Muscle of leg (tissue), 16 donors: ENCODE data around the gene KRTAP4-9. TPM values are rescaled to one million over a fixed set of nuclear protein-coding genes. Genes with fewer than 3 reads are reported as not detected.
"Not testable (repeated sequence)": the region's sequence is repeated elsewhere in the genome, so short reads cannot be mapped to it uniquely, and the experiment has no call there.

ENCODE experiments used
- DNase-seq: peaks from one replicate; pipeline ENCODE4 v3.0.0; 2013
- H3K27ac ChIP-seq: one replicate; pipeline ENCODE4 v1.5.1; 2013; ENCODE audit warnings: mild to moderate bottlenecking, low read length, control low read depth
- H3K27me3 ChIP-seq: one replicate; pipeline ENCODE4 v1.6.1; 2013; ENCODE audit warnings: low read length; ENCODE audit not compliant: control insufficient read depth, insufficient read depth
- H3K36me3 ChIP-seq: one replicate; pipeline ENCODE4 v1.6.1; 2013; ENCODE audit warnings: low read length; ENCODE audit not compliant: control insufficient read depth, insufficient read depth
- H3K4me1 ChIP-seq: one replicate; pipeline ENCODE4 v1.6.1; 2013; ENCODE audit warnings: low read length; ENCODE audit not compliant: control insufficient read depth, insufficient read depth
- H3K4me3 ChIP-seq: one replicate; pipeline ENCODE4 v1.5.1; 2013; ENCODE audit warnings: low read length, control low read depth
- H3K9me3 ChIP-seq: replicated peaks from 2 replicates; pipeline ENCODE4 v1.6.1; 2013; ENCODE audit warnings: low read depth, low read length; ENCODE audit not compliant: control insufficient read depth
- WGBS: methylation state at CpG from one replicate; pipeline ENCODE4 v1.1.5; 2013; ENCODE audit warnings: missing lambda C conversion rate; ENCODE audit not compliant: insufficient coverage; 5-methylcytosine and 5-hydroxymethylcytosine counted together
- long read RNA-seq, 11 donors: transcript quantifications; one replicate each; lab custom pipeline, GENCODE V29; 2026
- polyA plus RNA-seq, 8 donors: library from polyadenylated mRNA; unstranded; fragments of 120-200 nt; gene quantifications; one replicate each; pipeline versions ENCODE4 v1.2.1 to v1.2.3, GENCODE V29; 2013; ENCODE audit warnings: inconsistent platforms in 1 of 8, low replicate concordance in 1 of 8; ENCODE audit not compliant: insufficient read length in 8 of 8, insufficient read depth in 1 of 8
- total RNA-seq: library from RNA; stranded (reverse); fragments of 120-200 nt; gene quantifications from one replicate; pipeline ENCODE4 v1.2.4, GENCODE V29; 2013

Gene KRTAP4-9
- total RNA-seq (not detected), polyA plus RNA-seq (under 1 TPM in 1 of 8 donors, not detected in 7; 0.31 TPM)
- long read RNA-seq, donor 1, result 0 reads
- long read RNA-seq, donor 2, result 0 reads
- long read RNA-seq, donor 3, result 0 reads
- long read RNA-seq, donor 4, result 0 reads
- long read RNA-seq, donor 5, result 0 reads
- long read RNA-seq, donor 6, result 0 reads
- long read RNA-seq, donor 7, result 0 reads
- long read RNA-seq, donor 8, result 0 reads
- long read RNA-seq, donor 9, result 0 reads
- long read RNA-seq, donor 10, result 0 reads
- long read RNA-seq, donor 11, result 0 reads

DNA sequence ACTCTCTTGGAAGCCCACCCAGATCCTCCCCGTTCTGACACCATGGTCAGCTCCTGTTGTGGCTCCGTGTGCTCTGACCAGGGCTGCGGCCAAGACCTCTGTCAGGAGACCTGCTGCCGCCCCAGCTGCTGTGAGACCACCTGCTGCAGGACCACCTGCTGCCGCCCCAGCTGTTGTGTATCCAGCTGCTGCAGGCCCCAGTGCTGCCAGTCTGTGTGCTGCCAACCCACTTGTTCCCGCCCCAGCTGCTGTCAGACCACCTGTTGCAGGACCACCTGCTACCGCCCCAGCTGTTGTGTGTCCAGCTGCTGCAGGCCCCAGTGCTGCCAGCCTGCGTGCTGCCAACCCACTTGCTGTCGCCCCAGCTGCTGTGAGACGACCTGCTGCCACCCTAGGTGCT, at the start of gene KRTAP4-9:
KRTAP4-9 (plus strand) TSS at position 43 of the 400 bp plus-strand sequence; CDS start at position 43, 0 bp downstream.
- not testable (repeated sequence) for H3K4me1 ChIP-seq, H3K27ac ChIP-seq, H3K4me3 ChIP-seq, H3K9me3 ChIP-seq, DNase-seq, H3K27me3 ChIP-seq, H3K36me3 ChIP-seq
- 59% methylated on average over 9 of the region's 10 CpGs for WGBS

DNA sequence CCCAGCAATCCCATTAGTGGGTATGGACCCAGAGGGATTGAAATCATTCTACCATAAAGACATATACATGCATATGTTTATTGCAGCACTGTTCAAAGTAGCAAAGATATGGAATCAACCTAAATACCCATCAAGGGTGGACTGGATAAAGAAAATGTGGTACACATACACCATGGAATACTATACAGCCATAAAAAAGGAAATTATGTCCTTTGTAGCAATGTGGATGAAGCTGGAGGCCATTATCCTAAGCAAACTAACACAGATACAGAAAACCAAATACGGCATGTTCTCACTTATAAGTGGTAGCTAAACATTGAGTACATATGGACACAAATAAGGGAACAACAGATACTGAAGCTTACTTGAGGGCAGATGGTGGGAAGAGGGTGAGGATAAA, 47.6 kb upstream of the KRTAP4-9 start:
- Histone ChIP-seq H3K27ac (no peak overlapping the region), H3K4me1 (no peaks in the 10 kb centered on the region), H3K36me3 (no peaks in the 10 kb centered on the region), H3K4me3 (no peak overlapping the region), H3K27me3 (peaks cover 5% of the 10 kb centered on the region), H3K9me3 (no peaks in the 10 kb centered on the region)
- no CpG with 5 or more reads among the region's 1 CpG for WGBS
- DNase-seq, result no peak

DNA sequence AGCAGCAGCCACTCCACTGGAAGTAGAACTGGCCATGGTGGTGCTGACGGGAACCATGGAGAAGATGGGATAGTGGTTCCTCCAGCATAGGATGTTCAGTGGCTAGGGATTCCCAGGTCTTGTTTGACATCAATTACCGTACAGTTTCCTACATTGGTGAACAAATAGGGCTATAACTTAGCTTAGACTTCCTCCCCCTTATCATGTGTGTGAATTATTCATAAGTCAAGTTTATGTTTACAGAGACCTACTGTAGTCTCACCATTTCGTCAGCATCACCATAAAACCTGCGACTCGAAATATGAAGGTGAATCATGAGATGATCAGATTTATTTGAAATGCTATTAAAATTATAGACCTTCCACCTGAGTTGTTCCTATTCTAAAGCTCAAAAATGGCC, 46.4 kb upstream of the KRTAP4-9 start:
- no peaks in the 10 kb centered on the region for H3K4me1 ChIP-seq
- WGBS, result no CpG with 5 or more reads among the region's 5 CpGs
- H3K4me3 ChIP-seq, result no peak overlapping the region
- no peak for DNase-seq
- H3K36me3 ChIP-seq, result no peaks in the 10 kb centered on the region
- H3K27me3 ChIP-seq, result peaks cover 5% of the 10 kb centered on the region
- H3K27ac ChIP-seq, result no peak overlapping the region
- H3K9me3 ChIP-seq, result no peaks in the 10 kb centered on the region

DNA sequence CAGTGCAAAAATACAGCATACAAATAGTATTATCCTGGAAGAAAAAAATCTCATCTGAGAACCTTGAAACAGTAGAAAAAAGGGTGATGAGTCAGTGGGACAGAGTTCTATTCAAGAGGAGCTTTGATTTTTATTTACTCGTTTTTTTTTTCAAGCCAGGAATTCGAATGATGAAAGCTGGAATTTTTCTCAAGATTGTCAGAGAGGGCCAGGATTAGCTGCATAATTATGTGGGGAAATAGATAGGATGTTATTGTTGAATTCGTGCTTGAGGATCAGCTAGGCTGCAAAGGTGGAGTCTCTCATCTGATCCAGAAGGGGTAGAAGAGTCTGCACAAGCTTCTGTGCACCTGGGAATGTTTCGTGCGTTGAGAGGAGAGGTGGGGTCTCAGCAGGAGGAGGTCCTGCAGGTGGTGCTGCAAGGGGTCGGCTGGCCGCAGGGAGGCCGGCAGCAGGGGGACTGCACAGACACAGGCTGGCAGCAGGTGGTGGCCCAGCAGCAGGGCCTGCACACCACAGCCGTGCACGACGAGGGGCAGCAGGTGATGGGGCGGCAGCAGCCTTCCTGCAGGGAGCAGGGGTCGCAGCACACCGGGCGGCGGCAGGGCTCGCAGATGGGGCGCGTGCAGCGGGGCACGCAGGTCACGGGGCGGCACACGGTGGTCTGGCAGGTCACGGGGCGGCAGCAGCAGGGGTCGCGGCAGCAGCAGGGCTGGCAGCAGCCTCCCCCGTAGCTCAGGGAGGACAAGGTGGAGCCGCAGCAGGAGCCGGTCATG, 45.7 kb upstream of the KRTAP4-9 start:
- DNase-seq, H3K9me3 ChIP-seq, H3K4me3 ChIP-seq, H3K36me3 ChIP-seq, H3K27ac ChIP-seq, H3K4me1 ChIP-seq, H3K27me3 ChIP-seq: not testable (repeated sequence)
- 56% methylated on average over 3 of the region's 31 CpGs for WGBS

DNA sequence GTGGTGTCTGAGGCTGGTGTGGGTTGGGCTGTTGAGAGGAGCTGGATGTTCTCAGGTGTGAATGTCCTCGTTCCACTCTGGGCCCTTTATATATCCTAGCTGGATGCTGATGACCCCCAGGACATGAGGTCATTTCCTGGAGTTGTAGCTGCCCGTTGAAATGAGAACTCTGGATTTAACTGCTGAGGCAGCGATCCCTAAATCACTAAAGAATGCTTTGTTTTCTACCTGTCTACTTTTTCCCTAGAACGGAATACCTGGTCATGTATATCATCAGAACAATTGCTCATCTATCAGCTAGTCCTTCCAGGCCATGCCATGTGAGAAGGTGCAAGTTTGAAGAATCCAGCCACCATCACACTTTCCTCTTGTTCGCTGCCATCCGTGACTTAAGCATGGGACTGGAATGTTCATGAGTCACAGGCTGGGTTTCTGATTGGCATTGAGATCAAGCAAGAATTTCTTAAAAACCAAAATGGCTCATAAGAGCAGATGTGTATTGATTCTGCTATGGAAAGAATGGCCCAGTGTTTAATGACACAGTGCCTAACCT, 45.1 kb upstream of the KRTAP4-9 start, which contains the start of gene KRTAP2-3:
KRTAP2-3 (minus strand) TSS at position 63 of the 553 bp plus-strand sequence. CDS start 64 bp downstream, outside the sequence.
- Histone ChIP-seq H3K4me3 (no peak within 1 kb of the TSS), H3K27me3 (peaks cover 5% of the 10 kb centered on the region), H3K36me3 (no peaks in the 10 kb centered on the region), H3K9me3 (no peaks in the 10 kb centered on the region), H3K4me1 (no peaks in the 10 kb centered on the region), H3K27ac (no peak within 1 kb of the TSS)
- no peak for DNase-seq
- WGBS, result 42% methylated on average over 4 of the region's 6 CpGs

DNA sequence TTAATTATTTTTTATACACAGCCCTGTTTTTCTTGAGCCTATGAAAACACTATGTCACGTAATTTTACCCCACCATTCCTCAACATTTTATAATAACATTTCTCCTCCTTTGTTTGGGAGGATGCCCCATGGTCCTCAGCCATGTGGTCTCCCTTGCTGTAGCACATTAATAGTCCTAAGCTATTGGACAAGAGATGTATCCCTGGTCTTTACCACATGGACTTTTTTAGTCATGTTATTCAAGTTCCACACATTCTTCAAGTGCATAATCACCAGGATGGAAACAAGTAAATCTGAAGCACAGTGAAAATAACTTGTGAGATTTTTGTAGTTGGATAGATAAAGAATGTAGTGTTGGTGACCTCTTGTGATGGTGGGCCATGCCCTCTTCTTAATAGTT, 43.2 kb upstream of the KRTAP4-9 start:
- H3K4me3 ChIP-seq, result no peak overlapping the region
- H3K27me3 ChIP-seq, result peaks cover 5% of the 10 kb centered on the region
- no peaks in the 10 kb centered on the region for H3K9me3 ChIP-seq
- H3K4me1 ChIP-seq, result no peaks in the 10 kb centered on the region
- no peak overlapping the region for H3K27ac ChIP-seq
- no CpG with 5 or more reads among the region's 1 CpG for WGBS
- no peak for DNase-seq
- no peaks in the 10 kb centered on the region for H3K36me3 ChIP-seq

DNA sequence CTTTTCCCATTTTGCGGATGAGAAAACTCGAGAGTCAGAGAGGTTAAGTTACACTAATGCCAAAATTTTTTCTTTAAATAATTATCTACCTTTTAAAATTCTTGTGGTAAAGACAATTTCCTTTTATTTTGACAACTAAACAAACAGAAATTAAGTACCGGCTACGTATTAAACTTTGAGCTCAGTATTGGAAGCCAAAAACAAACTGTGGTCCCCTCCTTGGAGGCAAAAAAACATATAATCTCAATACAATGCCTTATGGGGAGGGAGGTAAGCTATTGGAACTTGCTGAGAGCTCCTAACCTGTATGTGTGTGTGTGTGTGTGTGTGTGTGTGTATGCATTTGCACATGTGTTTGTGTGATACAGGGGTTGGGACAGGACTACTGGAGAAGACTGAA, 41.7 kb upstream of the KRTAP4-9 start:
- Histone ChIP-seq H3K9me3 (no peaks in the 10 kb centered on the region), H3K27ac (no peak overlapping the region), H3K27me3 (peaks cover 5% of the 10 kb centered on the region), H3K4me1 (no peaks in the 10 kb centered on the region), H3K4me3 (no peak overlapping the region), H3K36me3 (no peaks in the 10 kb centered on the region)
- no CpG with 5 or more reads among the region's 4 CpGs for WGBS
- DNase-seq, result no peak

DNA sequence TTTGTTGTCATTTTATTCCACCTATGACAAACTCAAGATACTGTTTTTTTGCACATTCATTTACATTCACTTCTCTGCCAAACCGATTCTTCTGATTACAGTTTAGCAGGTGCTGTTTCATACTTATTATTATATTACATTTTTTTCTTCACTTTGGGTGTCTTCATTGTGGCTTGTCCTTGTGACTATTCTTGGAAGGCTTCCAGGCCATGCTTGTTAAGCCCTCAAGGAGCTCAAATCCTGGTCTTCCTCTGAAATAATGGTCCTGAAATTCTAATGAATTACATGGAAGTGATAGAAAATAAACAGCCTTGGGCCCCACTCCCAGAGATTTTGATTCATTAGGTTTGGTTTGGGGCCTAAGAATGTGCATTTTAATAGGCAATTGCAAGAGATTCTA, 40.9 kb upstream of the KRTAP4-9 start:
- no CpG with 5 or more reads among the region's 1 CpG for WGBS
- Histone ChIP-seq H3K27ac (no peak overlapping the region), H3K4me3 (no peak overlapping the region), H3K4me1 (no peaks in the 10 kb centered on the region), H3K27me3 (peaks cover 4% of the 10 kb centered on the region), H3K9me3 (no peaks in the 10 kb centered on the region), H3K36me3 (no peaks in the 10 kb centered on the region)
- DNase-seq, result no peak

DNA sequence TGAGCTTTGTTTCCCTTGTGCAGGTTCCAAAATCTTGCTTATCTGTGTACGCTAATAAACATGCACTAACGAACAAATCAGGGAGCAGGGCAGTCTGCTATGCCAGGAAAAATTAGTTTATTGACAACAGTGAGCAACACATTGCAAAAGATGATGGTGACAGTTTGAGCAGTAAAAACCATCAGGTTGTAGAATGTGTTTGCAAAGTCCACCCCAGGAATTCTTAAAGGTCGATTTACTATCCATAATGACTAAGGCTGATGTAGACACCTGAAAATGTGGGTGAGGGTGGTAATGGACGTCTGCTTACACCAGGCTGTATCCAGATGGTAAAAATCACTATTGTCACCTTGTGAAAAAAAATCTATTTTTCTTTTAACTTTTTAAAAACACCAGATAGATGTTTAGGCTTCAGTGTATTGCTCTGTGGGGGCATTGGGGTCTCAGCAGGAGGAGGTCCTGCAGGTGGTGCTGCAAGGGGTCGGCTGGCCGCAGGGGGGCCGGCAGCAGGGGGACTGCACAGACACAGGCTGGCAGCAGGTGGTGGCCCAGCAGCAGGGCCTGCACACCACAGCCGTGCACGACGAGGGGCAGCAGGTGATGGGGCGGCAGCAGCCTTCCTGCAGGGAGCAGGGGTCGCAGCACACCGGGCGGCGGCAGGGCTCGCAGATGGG, 40.0 kb upstream of the KRTAP4-9 start:
- H3K27me3 ChIP-seq, H3K36me3 ChIP-seq, H3K4me1 ChIP-seq, H3K4me3 ChIP-seq, H3K27ac ChIP-seq, DNase-seq, H3K9me3 ChIP-seq: not testable (repeated sequence)
- WGBS, result 100% methylated on average over 2 of the region's 16 CpGs
